HTERT RPE-1 (cell line): Measurements from ENCODE around the gene UBE2H.

Source experiments
- in situ Hi-C: fragments of 300-500 bp; cut with MboI; formaldehyde crosslinking; loops from 4 replicates; pipeline ENCODE4 v1.14.3; 2020; ENCODE audit warnings: low sequenced_read_pairs

UBE2H gene

GRCh38 chr7:129789652-129790051 lies 163.1 kb downstream of the UBE2H start:
- in situ Hi-C loops, result no loop called here

GRCh38 chr7:129789000-129789399 lies 163.8 kb downstream of the UBE2H start:
- in situ Hi-C loops, result no loop called here

- in situ Hi-C loops, result no loop called here
These were observed 165.8 kb downstream of the UBE2H start for GRCh38 chr7:129786825-129787563.

GRCh38 chr7:129785685-129786514 lies 166.9 kb downstream of the UBE2H start:
- in situ Hi-C loops, result no loop called here

- in situ Hi-C loops, result no loop called here
These were observed 167.7 kb downstream of the UBE2H start for GRCh38 chr7:129784783-129785684.

- in situ Hi-C loops, result no loop called here
These were observed 168.3 kb downstream of the UBE2H start for GRCh38 chr7:129784437-129784782.

- in situ Hi-C loops, result no loop called here
These were observed 169.2 kb downstream of the UBE2H start for GRCh38 chr7:129783584-129783919.

GRCh38 chr7:129782818-129783583 lies 169.8 kb downstream of the UBE2H start:
- in situ Hi-C loops, result no loop called here

- in situ Hi-C loops, result no loop called here
These were observed 170.6 kb downstream of the UBE2H start for GRCh38 chr7:129781928-129782817.

- in situ Hi-C loops, result no loop called here
These were observed 171.5 kb downstream of the UBE2H start for GRCh38 chr7:129780974-129781927.
